KOPT-K1 (cell line): ENCODE results near the gene PTGIS.

Experiments used
- H3K27ac ChIP-seq: fragments of 200-600 bp; sonication (generic); 2 replicates; pipeline ENCODE4 v1.5.1; 2016; ENCODE audit warnings: antibody characterized with exemption, mild to moderate bottlenecking, low read depth, low read length; ENCODE audit not compliant: poor library complexity, severe bottlenecking
- H3K36me3 ChIP-seq: fragments of 200-600 bp; sonication (generic); 2 replicates; pipeline ENCODE4 v1.5.1; 2017; ENCODE audit warnings: antibody characterized with exemption, mild to moderate bottlenecking, low read length, moderate library complexity; ENCODE audit not compliant: insufficient read depth
- H3K9me3 ChIP-seq: fragments of 200-600 bp; sonication (generic); 2 replicates; pipeline ENCODE4 v1.5.1; 2017; ENCODE audit warnings: antibody characterized with exemption, low read length, mild to moderate bottlenecking; ENCODE audit not compliant: insufficient read depth, poor library complexity, severe bottlenecking

Gene PTGIS

GRCh38 chr20:49455691-49456090 lies 112.2 kb downstream of the PTGIS start:
- H3K36me3 ChIP-seq, result no peaks in the 10 kb centered on the region
- no peaks in the 10 kb centered on the region for H3K9me3 ChIP-seq

More at GRCh38 chr20:49455691-49456090, 112.2 kb downstream of the PTGIS start:
- no peak overlapping the region for H3K27ac ChIP-seq
